Left lung (tissue), 10 donors: ENCODE data around the gene TBC1D22B. TPM values are rescaled to one million over a fixed set of nuclear protein-coding genes. Genes with fewer than 3 reads are reported as not detected.

Source experiments
- ATAC-seq: fragments of 200-7000 bp; cut with Tn5 transposase; one replicate; pipeline ENCODE4 v1.9.1; 2020; ENCODE audit warnings: moderate library complexity
- DNase-seq, 4 donors: peaks; one replicate each; pipeline ENCODE4 v3.0.0-alpha.2; 2013 to 2020
- H3K27ac ChIP-seq, 2 donors: fragments of 200-600 bp; sonication (generic) in 1 of 2; one replicate each; pipeline versions ENCODE4 v1.5.0 to v1.8.0; 2020 to 2021
- H3K27me3 ChIP-seq, 2 donors: fragments of 200-600 bp; sonication (generic) in 1 of 2; one replicate each; pipeline versions ENCODE4 v1.5.0 to v1.8.0; 2020 to 2021
- H3K36me3 ChIP-seq, 2 donors: fragments of 200-600 bp; sonication (generic) in 1 of 2; one replicate each; pipeline versions ENCODE4 v1.5.0 to v1.8.0; 2020 to 2021
- H3K4me1 ChIP-seq, 2 donors: fragments of 200-600 bp; one replicate each; pipeline ENCODE4 v1.8.0; 2021
- H3K4me3 ChIP-seq, 2 donors: fragments of 200-600 bp; sonication (generic) in 1 of 2; one replicate each; pipeline versions ENCODE4 v1.5.0 to v1.8.0; 2020 to 2021; ENCODE audit warnings: mild to moderate bottlenecking in 1 of 2
- H3K9me3 ChIP-seq, 2 donors: fragments of 200-600 bp; sonication (generic) in 1 of 2; one replicate each; pipeline versions ENCODE4 v1.5.0 to v1.8.0; 2020 to 2021
- intact Hi-C, 2 donors: fragments of 100-400 bp; cut with DNase I; formaldehyde crosslinking; loops; one replicate each; pipeline versions ENCODE4 v1.11.2 to v1.14.2; 2022
- polyA plus RNA-seq, 6 donors: library from polyadenylated mRNA; unstranded; fragments of 120-200 nt; gene quantifications; one replicate each; pipeline ENCODE4 v1.2.1, GENCODE V29; 2013; ENCODE audit not compliant: insufficient read length in 6 of 6
- total RNA-seq, 2 donors: library from RNA; stranded (reverse); fragmentation: NEBNext Ultra II Directional; extraction: Animal tissue kit (Norgen Biotek cat#: 25700); gene quantifications; one replicate each; pipeline ENCODE4 v1.2.1, GENCODE V29; 2021
- TF ChIP-seq, protein P1 (sequence below), 2 donors: fragments of 200-600 bp; sonication (generic) in 1 of 2; IDR thresholded peaks; one replicate each; pipeline versions ENCODE4 v1.5.0 to v1.8.0; 2021; ENCODE audit warnings: antibody characterized with exemption in 2 of 2
- donor health status: DM: no; HTN: yes; CAD: no.
- donor health status: DM: no; HTN: no; CAD: no.

Gene TBC1D22B
- total and polyA plus RNA-seq, 8 donors: 10.7 to 14.6 (median 12.8) TPM

DNA sequence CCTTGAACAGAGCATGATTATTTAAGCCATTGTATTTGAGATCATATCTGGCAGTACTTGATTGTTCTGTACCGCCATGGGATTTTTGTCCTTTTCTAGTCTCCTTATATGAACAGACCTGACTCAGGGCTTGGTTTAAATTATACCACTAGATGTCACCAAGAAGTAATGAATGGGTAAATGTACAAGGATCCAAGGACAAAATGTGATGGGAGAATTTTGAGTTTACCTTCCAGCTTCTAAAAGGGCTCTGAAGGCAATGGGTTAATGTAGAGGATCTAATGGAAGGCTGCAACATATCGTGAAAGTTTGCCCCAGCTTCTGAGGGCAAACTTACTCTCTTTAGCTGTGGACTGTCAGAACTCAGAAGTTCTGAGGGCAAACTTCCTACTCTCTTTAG is 108.2 kb downstream of the TBC1D22B start:
- TF ChIP-seq, protein P1, sequence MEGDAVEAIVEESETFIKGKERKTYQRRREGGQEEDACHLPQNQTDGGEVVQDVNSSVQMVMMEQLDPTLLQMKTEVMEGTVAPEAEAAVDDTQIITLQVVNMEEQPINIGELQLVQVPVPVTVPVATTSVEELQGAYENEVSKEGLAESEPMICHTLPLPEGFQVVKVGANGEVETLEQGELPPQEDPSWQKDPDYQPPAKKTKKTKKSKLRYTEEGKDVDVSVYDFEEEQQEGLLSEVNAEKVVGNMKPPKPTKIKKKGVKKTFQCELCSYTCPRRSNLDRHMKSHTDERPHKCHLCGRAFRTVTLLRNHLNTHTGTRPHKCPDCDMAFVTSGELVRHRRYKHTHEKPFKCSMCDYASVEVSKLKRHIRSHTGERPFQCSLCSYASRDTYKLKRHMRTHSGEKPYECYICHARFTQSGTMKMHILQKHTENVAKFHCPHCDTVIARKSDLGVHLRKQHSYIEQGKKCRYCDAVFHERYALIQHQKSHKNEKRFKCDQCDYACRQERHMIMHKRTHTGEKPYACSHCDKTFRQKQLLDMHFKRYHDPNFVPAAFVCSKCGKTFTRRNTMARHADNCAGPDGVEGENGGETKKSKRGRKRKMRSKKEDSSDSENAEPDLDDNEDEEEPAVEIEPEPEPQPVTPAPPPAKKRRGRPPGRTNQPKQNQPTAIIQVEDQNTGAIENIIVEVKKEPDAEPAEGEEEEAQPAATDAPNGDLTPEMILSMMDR (IDR thresholded peaks at IDR 0.05): no peak
- DNase-seq (no peak), ATAC-seq (peak; percentile 45)
- Histone ChIP-seq H3K27ac (no peak overlapping the region), H3K9me3 (no peaks in the 10 kb centered on the region), H3K4me1 (peaks cover 5 to 17% of the 10 kb centered on the region in 2 donors), H3K27me3 (no peaks in the 10 kb centered on the region), H3K4me3 (no peak overlapping the region), H3K36me3 (peaks cover 0 to 15% of the 10 kb centered on the region in 2 donors)
- intact Hi-C loops: no loop called here

DNA sequence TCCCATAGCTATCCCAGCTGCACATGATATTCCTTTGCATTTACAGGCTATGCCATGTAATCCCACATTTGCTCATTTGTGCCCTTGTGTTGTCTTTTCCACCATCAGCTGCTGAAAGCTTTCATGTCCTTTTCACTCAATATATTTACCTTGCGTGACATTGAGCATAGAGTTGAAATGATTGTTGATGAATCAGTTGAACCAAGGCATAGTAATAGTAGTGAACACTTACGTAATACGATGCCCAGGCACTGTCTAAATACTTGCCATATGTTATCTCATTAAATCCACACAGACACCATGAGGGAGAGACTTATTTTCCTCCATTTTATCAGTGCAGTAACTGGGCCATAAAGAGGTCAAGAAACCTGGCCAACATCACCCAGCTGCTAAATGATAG is 109.3 kb downstream of the TBC1D22B start:
- no peaks in the 10 kb centered on the region for H3K27me3 ChIP-seq
- H3K27ac ChIP-seq: no peak overlapping the region
- peaks cover 5 to 17% of the 10 kb centered on the region in 2 donors for H3K4me1 ChIP-seq
- no peak for ATAC-seq
- TF ChIP-seq, protein P1 (IDR thresholded peaks at IDR 0.05): no peak
- no peaks in the 10 kb centered on the region for H3K9me3 ChIP-seq
- DNase-seq: no peak
- intact Hi-C loops: no loop called here
- peaks cover 0 to 11% of the 10 kb centered on the region in 2 donors for H3K36me3 ChIP-seq
- no peak overlapping the region for H3K4me3 ChIP-seq

DNA sequence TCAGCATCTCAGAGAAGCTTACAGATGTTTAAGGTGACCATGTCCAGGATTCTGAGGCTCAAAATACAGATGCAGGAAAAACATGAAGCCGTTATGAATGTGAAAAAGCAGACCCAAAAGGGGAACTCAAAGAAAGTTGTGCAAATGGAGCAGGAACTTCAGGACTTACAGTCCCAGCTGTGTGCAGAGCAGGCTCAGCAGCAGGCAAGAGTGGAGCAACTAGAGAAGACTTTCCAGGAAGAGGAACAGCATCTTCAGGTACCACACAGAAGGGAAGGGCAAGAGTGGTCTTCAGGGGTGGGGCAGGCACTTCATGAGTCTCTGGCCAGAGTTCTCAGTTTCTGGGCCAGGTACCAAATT is 111.4 kb downstream of the TBC1D22B start:
- Histone ChIP-seq H3K4me3 (no peak overlapping the region), H3K9me3 (no peaks in the 10 kb centered on the region), H3K4me1 (peaks cover 5 to 17% of the 10 kb centered on the region in 2 donors), H3K27me3 (no peaks in the 10 kb centered on the region), H3K36me3 (peaks cover 0 to 12% of the 10 kb centered on the region in 2 donors), H3K27ac (peak overlapping the region in 1 of 2 donors; percentile 13)
- DNase-seq: no peak
- ATAC-seq: peak; percentile 35
- intact Hi-C loops: no loop called here
- TF ChIP-seq, protein P1 (IDR thresholded peaks at IDR 0.05): no peak

DNA sequence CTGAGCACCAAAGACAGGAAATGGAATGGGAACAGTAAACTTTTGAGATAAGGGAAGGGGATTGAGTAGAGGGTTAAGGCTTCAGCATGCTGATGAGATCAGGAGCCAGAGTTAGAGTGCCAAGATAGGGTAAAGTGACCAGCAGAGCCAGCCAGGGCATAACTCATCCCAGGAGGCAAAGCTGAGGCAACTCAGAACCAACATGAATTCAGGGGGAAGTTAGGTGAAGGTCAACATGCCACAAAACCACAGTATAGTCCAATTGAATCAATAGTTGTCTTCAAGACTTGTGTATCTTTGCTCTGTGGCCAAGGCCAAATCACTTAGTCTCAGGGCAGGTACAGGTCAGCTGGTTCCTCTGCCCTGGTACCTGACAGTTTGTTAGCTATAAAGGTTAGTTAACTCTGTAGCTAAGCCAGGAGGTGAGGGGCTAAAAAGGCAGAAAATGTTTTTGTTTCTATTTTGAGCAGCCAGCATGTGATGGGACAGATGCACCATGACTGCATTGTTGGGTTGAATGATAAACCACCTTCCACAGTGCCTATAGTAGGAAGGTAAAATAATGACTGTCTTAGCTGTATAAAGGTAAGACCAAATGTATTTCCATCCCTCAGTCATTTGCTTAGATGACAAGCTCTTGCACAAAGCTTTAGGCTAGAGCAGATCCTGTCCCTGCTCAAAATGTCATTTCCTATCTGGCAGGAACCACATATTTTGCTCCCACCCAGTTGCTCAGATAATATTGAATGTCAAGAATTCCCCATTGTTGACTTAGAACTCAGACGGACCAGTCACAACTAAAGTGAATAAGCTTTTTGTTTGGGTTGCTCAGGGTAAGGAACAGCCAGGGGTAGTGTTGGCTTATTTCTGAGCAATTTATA is 112.0 kb downstream of the TBC1D22B start:
- no peak overlapping the region for H3K4me3 ChIP-seq
- TF ChIP-seq, protein P1 (IDR thresholded peaks at IDR 0.05): no peak
- ATAC-seq (peak; percentile 45), DNase-seq (no peak)
- peaks cover 5 to 17% of the 10 kb centered on the region in 2 donors for H3K4me1 ChIP-seq
- peaks cover 0 to 15% of the 10 kb centered on the region in 2 donors for H3K36me3 ChIP-seq
- intact Hi-C loops: no loop called here
- H3K27ac ChIP-seq: peak overlapping the region; percentile 9 to 13
- H3K27me3 ChIP-seq: no peaks in the 10 kb centered on the region
- H3K9me3 ChIP-seq: no peaks in the 10 kb centered on the region
